ENCODE measurements around the gene ING5.

DNA sequence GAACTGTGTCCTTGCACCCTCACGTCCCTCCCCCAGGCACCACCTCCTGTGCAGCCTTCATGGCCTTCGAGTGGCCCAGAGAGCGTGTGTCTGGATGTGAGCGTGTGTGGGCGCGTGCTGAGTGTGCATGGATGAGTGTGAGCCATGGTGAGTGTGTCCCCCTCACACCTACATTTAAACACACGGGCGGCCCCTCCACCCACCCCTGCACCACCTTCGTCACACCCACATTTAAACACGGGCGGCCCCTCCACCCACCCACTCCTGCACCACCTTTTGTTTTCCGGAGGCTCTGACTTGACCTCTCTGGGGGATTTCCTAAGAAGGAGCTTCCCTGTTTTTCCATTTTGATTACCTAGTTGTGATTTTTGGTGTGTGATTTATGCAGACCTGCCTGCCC is 33.0 kb upstream of the ING5 start:
- no peak for TF ChIP-seq GATA2 (IDR thresholded peaks at IDR 0.05; ENCODE audit: low read depth, low read length)
- no peak for TF ChIP-seq GATA3 (IDR thresholded peaks at IDR 0.05; ENCODE audit: low read depth, low read length)

Data from SH-SY5Y (cell line).